HG02943 (cell line): ENCODE measurements around the gene TMED10.
"Not testable (repeated sequence)": the region's sequence is repeated elsewhere in the genome, so short reads cannot be mapped to it uniquely, and the experiment has no call there.

Source experiments
- ATAC-seq: cut with Tn5 transposase; IDR thresholded peaks from one replicate; pipeline ENCODE4 v1.9.1; 2021; ENCODE audit warnings: mild to moderate bottlenecking, low read depth, moderate library complexity; ENCODE audit not compliant: unreplicated experiment

The TMED10 gene

DNA sequence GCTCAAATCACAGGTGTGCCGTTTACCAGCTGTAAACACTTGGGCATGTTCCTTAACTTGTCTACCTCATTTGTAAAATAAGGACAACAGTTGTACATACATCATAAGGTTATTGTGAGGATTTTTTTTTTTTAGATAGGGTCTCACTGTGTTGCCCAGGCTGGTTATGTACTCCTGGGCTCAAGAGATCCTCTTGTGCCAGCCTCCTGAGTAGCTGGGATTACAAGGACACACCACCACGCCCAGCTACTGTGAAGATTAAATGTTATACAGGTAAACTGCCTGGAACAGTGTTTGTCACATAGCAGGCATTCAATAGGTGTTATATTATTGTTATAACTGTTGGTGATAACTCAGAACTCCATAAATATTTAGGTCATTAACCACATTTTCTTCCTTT is 12.7 kb downstream of the TMED10 start:
- no peak for ATAC-seq

- ATAC-seq, result no peak
These were observed 13.8 kb downstream of the TMED10 start for GRCh38 chr14:75162631-75163030.

GRCh38 chr14:75158843-75159614 is 17.4 kb downstream of the TMED10 start:
- ATAC-seq, result no peak

DNA sequence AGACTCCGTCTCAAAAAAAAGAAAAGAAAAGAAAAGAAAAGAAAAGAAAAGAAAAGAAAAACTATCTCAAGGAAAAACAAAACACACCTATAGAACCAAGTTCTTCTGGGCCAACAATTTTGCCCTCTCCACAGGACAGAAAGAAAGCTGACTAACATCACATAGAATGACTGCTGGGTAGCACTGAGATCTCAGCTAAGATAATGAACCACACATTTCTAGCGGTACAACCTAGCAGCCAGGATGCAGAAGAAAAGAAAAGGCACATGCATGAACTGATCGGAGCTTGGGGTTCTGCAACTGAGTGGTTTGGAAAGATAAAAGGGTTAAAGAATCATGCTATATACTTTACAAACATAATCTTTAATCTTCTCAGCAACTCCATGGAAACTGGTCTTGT is 19.5 kb downstream of the TMED10 start:
- no peak for ATAC-seq

- no peak for ATAC-seq
These were observed 20.3 kb downstream of the TMED10 start for GRCh38 chr14:75156111-75156510.

GRCh38 chr14:75155169-75155568 is 21.2 kb downstream of the TMED10 start:
- ATAC-seq, result no peak

DNA sequence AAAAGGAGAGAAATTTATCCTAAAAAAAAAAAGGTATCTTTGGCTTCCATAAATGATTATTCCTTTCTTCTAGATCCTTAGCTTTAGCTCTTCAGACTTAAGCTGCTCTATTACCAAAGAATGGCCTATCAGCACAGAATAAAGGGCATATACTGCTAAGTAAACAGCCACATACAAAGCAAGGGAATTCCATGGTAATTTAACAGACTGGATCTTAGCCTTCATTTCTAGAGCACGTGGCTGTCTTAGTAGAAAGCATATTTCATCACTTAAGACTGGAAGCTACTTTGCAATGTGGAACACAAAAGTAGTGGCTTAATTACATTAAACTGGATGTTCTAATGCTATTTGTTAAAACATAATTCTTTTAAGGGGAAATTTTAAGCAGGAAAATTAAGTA is 23.1 kb downstream of the TMED10 start:
- ATAC-seq, result no peak

DNA sequence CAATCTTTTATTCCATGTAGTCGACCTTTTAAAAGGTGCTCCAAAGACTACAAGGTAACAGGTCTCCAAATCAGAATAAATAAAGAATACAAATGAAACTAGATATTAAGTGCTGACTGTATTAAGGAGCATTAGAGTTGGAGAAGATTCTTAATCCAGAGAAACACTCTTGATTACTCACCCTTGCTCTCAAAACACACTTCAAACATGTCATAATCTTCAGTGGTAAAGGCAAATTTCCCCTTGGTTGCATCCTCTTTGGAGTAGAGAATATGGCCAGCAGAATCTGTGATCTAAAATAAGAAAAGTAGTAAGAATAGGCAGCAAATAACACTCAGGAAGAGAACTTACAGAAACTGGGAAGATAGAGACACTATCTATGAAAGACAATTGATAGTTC is 24.6 kb downstream of the TMED10 start:
- ATAC-seq, result no peak

- ATAC-seq, result not testable (repeated sequence)
These were observed 25.8 kb downstream of the TMED10 start for GRCh38 chr14:75150637-75151036.

- ATAC-seq, result no peak
These were observed 26.3 kb downstream of the TMED10 start for GRCh38 chr14:75150150-75150549.

- no peak for ATAC-seq
These were observed 28.9 kb downstream of the TMED10 start for GRCh38 chr14:75147423-75148071.

DNA sequence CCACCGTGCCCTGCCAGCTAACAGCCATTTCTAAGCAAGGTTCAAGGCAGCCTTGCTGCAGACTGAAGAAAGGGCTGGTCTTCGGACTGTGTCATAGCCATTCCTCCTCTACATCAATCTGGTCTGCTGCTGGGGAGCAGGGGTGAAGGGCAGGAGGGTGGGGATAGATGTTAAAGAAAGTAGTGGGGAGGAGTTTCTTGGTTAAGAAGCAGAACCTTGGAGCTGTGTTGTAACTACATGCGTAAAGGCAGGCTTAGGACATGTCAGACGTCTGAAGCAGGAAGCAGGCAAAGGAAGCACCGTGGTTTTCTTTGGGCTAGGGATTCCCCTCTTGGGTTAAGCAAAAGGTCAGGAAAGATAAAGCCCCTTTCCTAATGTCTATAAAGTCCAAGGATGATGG is 31.5 kb downstream of the TMED10 start:
- ATAC-seq, result no peak

DNA sequence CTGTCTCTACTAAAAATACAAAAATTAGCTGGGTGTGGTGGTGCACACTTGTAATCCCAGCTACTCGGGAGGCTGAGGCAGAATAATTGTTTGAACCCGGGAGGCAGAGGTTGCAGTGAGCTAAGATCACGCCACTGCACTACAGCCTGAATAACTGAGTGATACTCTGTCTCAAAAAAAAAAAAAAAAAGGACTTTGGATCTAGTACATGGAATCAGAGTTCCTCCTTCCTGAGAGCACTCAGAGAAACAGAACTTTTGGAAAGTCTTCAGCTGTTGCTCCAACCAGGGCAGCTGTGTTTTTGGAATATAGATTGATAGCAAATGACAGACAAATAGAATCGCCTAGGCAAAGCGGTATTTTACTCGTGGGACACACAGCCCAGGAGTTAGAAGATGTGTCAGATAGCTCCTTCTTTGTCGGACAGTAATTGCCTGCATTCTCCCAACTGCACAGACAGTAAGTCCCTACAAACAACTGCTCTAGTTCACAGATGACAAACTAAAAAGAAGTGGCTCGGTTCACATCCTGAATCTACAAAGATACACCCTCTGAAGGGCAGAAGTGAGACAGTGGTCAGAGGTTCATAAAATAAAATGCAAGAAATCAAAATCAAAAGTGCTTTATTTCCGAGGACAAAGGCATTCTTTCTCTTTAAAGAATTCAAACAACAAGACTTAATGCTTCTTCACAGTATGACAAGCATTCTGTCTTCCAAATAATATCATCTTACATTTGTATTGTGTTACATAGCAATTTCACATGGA is 32.5 kb downstream of the TMED10 start:
- no peak for ATAC-seq

DNA sequence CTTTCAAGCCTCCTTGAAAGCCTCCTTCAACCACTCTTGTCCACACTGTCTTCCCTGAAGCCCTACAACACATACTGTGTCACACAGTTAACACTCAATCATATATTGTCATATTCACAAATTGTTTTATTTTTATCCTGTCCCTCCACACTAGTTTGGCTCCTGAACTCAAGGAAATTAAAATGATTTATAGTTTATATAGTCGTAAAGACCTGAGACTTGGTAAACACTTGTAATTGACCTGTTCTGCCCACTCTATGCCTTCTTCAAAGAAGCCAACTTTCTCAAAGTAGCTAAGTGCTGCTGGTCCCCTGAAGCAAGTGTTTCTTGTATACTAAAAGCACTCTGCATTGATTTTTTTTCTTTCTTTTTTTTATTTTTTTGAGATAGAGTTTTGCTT is 33.9 kb downstream of the TMED10 start:
- no peak for ATAC-seq

DNA sequence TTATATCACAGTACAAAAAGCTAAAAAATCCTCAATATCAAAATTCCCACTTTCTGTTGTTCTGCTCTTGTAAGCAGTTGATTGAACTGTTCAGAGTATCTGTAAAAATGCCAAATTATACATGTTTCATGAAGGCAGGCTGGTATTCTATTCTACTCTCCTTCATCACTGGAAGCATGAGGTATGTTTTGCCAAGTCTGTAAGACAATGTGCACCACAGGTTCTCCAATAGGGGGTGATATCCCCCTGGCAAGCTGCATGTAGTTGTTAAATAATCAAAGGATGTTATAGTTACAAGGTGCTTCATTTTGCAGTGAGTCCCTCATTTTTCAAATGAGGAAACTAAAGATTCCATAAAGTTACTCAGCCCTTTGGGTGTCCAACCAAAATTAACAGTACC is 34.4 kb downstream of the TMED10 start:
- no peak for ATAC-seq

DNA sequence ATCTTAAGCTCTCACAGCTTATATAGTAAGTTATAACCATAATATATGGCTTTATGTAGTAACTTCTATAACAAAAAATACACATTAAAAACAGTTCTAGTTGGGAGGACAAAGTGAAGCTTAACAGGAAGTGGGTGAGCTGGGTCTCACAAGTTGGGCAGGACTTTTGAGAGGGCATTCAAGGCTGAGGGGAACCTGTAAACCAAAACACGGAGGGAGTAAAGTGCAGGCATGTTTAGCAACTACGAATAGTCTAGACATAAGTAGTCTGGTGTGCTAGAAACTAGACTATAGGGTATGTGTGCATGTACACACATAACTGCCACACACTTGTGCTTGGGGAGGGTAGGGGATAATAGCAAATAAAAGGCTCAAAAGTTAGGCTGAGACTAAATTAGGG is 35.4 kb downstream of the TMED10 start:
- no peak for ATAC-seq

- no peak for ATAC-seq
These were observed 35.8 kb downstream of the TMED10 start for GRCh38 chr14:75140620-75141019.

DNA sequence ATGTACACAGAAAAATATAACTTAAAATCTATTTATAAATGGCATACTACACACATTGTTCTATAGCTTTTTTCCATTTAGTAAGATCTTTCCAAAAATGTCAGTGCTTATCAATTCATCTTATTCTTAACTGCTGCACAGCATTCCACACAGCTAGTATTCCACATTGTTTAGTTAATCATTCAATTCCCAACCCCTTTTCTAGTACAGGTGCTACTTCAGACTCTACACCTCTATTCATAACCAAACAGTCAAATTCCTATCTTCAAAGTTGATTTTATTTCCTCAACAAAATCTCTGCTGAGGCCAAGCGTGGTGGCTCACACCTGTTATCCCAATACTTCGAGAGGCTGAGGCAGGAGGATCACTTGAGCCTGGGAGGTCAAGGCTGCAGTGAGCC is 37.2 kb downstream of the TMED10 start:
- ATAC-seq, result no peak

- no peak for ATAC-seq
These were observed 37.9 kb downstream of the TMED10 start for GRCh38 chr14:75138492-75138891.

DNA sequence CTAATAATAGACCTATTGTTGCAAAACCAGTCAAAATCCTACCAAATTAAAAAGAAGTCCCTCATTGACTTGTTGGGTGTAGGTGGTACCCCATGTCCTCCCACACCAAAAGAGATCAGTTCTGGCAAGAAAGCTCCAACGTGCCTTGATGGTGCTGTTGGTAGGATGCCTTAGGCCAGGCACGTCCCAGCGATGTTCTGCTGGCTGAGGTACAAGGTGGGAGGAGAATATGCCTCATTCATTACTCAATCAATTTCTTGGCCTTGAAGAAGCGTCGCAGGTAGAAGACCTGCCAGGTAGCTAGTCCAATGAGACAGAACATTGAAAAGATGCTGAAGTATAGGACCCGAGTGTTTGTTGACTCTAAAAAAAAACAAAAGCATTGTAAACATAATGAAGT is 41.8 kb downstream of the TMED10 start:
- ATAC-seq, result no peak

- no peak for ATAC-seq
These were observed 42.8 kb downstream of the TMED10 start for GRCh38 chr14:75133597-75133996.
